GM18517 (cell line): ENCODE data around the gene GOLPH3L.
"Not testable (repeated sequence)": the region's sequence is repeated elsewhere in the genome, so short reads cannot be mapped to it uniquely, and the experiment has no call there.

Experiments
- ATAC-seq: cut with Tn5 transposase; IDR thresholded peaks from one replicate; pipeline ENCODE4 v1.9.1; 2021; ENCODE audit warnings: mild to moderate bottlenecking, moderate library complexity; ENCODE audit not compliant: unreplicated experiment

GOLPH3L gene

DNA sequence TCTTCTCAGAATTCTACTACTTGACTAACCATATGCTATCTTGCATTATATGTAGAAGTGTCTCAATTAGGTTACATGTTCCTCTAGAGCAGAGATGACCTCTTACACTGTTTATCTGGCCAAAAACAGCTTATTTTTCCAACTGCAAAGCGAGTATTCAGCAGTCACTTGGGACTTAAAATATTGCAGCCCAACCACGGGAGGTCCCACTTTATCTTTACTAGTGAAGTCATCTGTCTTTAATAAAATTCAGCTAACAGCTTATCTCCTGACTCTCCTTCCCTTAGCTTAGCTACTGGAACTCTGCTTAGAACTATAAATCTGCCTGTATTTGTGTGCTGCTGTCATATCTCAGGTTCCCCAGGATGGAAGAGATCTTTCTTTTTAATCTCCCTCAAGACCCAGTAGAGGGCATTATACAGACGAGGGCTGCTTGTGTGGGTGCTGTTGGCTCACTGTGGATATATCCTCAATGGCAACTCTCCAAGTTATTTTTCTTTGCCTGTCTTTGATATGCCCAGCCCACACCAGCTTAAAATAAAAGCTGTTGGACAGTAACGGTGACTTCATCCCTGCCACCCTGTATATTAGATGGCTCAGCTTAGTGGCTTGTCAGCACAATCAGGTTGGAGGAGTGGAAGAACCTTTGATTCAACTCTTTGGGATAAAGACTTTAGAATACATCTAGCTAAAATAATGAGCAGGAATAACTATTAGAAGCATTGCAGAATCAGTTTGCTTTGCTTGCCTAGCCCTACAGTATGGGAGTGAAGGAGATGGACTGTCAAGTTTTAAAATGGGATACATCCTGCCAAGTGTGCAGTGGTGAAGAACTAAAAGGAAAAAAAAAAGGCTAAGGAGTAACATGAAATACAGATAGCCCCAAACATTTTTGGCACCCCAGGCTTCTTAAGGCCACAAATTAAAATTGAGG is 77.1 kb downstream of the GOLPH3L start:
- no peak for ATAC-seq

DNA sequence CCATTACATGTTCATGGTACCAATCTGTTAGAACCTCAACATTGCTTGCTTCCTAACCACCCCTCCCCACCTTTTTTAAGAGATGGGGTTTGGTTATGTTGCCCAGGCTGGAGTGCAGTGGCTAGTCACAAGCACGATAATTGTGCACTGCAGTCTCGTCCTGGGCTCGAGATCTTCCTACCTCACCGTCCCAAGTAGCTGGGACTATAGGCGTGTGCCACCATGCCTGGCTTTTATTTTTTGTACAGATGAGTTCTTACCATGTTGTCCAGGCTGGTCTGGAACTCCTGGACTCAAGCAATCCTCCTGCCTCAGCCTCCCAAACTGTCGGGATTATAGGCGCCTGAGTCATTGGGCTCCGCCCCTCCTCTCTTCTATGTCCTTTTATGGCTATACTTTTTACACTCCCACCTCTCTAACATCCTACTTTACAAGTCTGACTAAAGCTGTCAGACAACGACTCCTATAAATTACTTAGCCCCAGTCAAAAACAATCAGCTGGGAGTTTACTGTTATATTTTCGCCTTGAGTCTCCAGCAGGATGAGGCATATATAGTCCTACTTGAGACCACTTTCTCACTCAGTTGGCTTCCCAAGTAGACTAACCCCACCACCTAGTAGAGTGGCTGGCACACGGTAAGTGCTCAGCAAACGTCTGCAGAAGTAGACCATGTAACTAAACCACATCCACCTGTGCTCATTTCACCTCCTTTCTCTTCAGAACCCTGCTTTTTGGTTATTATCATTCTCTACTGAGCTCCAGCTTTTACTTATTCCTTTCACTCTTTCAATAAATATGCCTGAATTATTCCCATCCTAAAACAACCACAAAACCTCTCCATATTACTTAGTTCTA is 81.4 kb downstream of the GOLPH3L start:
- no peak for ATAC-seq

DNA sequence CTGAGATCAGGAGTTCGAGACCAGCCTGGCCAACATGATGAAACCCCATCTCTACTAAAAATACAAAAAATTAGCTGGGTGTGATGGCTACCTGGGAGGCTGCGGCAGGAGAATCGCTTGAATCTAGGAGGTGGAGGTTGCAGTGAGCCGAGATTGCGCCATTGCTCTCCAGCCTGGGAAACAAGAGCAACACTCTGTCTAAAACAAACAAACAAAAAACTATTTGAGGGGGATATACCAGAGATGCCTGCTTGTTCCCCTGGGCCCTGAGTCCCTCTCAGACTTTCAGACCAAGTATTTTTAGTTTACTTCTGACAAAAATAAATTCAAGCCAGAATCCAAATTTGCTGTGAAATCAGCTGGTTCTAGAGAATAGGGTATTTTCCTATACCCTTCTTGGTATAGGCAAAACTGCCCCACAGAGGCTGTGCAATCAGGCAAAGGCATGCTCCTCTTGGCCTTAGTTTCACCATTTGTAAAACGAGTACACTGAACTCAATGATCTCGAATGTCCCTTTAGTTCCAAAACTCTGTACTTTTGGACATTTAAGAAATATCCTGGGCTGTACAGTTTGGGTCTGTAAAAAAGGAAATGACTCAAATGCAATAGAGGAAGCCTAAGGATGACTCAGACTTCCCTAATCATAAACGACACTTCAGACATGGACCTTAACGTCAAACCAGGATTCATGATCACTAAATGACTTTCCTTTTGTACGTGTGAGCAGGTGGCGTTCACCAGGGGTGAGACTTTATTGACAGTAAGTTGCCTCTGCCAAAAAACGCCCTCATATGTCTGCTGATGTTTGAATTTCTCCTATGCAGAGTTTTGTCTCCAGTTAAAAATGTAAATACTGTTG is 83.7 kb downstream of the GOLPH3L start:
- ATAC-seq: no peak

DNA sequence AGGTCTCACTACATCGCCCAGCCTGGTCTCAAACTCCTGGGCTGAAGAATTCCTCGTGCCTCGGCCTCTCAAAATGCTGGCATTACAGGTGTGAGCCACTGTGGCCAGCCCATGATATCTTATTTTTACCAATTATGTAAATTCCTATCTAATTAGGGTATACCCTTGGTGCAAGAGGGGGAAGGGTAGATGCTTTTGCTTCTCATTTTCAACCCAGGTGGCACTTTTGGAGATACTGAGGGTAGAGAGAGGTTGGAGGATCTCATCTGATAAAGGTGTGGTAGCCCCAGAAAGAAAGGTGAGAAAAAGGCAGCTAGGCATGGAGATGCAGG is 85.0 kb downstream of the GOLPH3L start:
- no peak for ATAC-seq

GRCh38 chr1:150610576-150610975 is 86.4 kb downstream of the GOLPH3L start:
- no peak for ATAC-seq

- ATAC-seq: no peak
Measured at GRCh38 chr1:150609732-150610131, 87.2 kb downstream of the GOLPH3L start.

DNA sequence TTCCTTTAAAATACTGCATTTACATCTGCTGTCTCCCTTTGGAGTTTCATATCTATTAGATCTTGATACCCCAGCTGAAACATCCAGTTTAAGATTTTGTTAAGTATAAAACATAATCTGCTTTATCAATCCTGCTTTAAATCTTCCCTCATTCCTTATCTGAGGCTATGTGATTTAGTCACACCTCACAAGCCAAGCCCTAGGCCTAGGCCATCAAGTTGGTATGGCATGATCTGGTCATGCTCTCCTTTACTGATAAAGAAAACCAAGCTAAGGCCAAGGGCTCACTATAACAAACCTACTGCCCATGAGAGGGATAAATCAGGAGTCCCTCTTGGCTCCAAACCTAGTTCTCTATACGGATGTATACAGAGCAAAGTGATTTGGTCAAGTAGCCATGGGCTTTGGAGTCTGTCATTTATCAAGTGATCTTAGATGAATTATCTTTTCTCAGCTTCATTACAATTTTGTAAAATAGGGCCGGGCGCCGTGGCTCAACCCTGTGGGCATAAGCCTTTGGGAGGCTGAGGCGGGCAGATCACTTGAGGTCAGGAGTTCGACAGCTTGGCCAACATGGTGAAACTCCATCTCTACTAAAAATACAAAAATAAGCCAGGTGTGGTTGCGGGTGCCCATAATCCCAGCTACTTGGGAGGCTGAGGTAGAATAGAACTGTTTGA is 90.4 kb downstream of the GOLPH3L start:
- ATAC-seq: no peak

- not testable (repeated sequence) for ATAC-seq
Measured at GRCh38 chr1:150605451-150605731, 91.6 kb downstream of the GOLPH3L start.

- no peak for ATAC-seq
Measured at GRCh38 chr1:150604226-150604588, 92.7 kb downstream of the GOLPH3L start.

GRCh38 chr1:150603711-150604110 is 93.2 kb downstream of the GOLPH3L start:
- no peak for ATAC-seq

- not testable (repeated sequence) for ATAC-seq
Measured at GRCh38 chr1:150602372-150602771, 94.6 kb downstream of the GOLPH3L start.

DNA sequence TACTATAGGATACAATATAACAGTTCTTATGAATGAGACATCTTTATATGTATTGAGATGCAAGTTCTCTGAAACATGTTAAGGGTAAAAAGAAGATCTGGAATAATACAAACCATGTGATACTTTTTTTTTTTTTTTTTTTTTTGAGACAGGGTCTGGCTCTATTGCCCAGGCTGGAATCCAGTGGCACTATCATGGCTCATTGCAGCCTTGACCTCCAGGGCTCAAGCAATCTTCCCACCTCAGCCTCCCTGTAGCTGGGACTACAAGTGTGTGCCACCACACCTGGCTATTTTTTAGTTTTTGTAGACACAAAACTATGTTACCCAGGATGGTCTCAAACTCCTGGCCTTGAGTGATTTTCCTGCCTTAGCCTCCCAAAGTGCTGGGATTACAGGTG is 95.4 kb downstream of the GOLPH3L start:
- ATAC-seq: no peak

GRCh38 chr1:150598346-150598745 is 98.6 kb downstream of the GOLPH3L start:
- ATAC-seq: not testable (repeated sequence)

DNA sequence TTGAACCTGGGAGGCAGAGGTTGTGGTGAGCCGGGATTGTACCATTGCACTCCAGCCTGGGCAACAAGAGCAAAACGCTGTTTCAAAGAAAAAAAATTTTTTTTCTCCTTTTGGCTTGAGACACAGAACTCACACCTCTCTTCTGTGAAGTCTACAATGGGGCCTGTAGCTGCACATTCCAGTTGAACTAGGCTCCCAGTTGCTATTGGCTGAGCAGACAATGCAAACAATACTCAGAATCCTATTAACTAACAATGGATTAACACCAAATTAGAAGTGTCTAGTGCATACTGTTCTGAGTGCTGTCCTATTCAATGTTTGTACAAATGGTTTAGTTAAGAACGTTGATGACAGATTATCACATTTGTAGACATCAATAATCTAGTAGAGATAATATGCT is 100.0 kb downstream of the GOLPH3L start:
- no peak for ATAC-seq
